Measurements from ENCODE around the gene GRM5. TPM values are rescaled to one million over a fixed set of nuclear protein-coding genes. Genes with fewer than 3 reads are reported as not detected.

Gene GRM5
- total RNA-seq, 2 donors from 2014 or later = 0.17 TPM; not detected in 1

GRCh38 chr11:88626216-88626615 is 439.6 kb downstream of the GRM5 start:
- WGBS = 48% methylated on average over 4 of the region's 4 CpGs
- TF ChIP-seq, protein P1, sequence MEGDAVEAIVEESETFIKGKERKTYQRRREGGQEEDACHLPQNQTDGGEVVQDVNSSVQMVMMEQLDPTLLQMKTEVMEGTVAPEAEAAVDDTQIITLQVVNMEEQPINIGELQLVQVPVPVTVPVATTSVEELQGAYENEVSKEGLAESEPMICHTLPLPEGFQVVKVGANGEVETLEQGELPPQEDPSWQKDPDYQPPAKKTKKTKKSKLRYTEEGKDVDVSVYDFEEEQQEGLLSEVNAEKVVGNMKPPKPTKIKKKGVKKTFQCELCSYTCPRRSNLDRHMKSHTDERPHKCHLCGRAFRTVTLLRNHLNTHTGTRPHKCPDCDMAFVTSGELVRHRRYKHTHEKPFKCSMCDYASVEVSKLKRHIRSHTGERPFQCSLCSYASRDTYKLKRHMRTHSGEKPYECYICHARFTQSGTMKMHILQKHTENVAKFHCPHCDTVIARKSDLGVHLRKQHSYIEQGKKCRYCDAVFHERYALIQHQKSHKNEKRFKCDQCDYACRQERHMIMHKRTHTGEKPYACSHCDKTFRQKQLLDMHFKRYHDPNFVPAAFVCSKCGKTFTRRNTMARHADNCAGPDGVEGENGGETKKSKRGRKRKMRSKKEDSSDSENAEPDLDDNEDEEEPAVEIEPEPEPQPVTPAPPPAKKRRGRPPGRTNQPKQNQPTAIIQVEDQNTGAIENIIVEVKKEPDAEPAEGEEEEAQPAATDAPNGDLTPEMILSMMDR (IDR thresholded peaks at IDR 0.05) = no peak
- TF ChIP-seq POLR2AphosphoS5 (IDR thresholded peaks at IDR 0.05) (no peak), POLR2A (IDR thresholded peaks at IDR 0.05) (no peak)
- Histone ChIP-seq H3K4me1 (replicated peaks) (no peaks in the 10 kb centered on the region), H3K27me3 (replicated peaks; ENCODE audit: insufficient read depth) (no peaks in the 10 kb centered on the region), H3K36me3 (no peaks in the 10 kb centered on the region), H3K9me3 (no peaks in the 10 kb centered on the region), H3K4me3 (no peak overlapping the region), H3K27ac (no peak overlapping the region)
- intact Hi-C loops (cut with DNase I) = no loop called here
- DNase-seq (ENCODE audit: low spot score) = no peak

DNA sequence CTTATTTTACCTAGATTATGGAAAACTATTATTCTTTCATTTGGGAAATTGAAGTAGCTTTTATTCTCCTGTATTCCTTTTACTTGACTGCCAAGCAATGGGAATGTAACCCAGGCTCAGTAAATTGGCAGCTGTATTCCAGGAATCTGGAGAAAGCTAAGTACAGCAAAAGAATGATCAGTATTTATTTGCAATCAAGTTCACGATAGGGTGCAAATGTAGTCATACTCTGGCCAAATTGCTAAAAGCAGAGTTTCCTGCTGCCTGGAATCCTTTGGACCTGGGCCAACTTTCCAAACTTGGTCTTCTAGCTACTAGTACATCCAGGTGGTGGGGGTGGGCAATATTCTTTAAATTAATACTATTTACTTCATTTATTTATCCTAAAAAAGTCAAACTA is 442.3 kb downstream of the GRM5 start:
- Histone ChIP-seq H3K4me1 (replicated peaks) (no peaks in the 10 kb centered on the region), H3K36me3 (no peaks in the 10 kb centered on the region)
- intact Hi-C loops (cut with DNase I) = no loop called here

DNA sequence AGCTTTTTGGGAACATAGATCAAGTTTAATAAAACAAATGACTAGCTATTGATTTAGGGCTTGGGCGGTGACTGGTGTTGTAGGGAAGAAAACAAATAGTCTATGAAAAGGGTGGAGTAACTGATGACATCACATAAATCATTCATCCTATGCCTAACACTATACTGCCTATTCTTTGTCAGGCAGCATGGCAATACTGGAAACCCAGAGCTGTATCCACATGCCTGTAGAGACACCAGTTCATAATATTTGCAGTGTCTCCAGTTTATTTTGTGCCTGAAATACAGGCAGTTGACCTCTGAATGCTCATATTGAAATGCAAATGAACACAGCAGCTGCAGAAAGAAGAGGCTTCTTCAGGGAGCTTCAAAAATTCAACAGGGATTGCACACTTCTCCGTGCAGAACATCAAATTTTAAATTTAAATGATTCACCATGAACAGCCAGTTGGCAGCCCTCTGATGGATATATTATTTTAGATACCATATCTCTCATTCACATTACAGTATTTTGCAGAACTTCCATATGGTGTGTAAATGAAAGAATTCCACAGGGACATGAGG is 445.1 kb downstream of the GRM5 start:
- H3K27me3 ChIP-seq (replicated peaks; ENCODE audit: insufficient read depth) = no peaks in the 10 kb centered on the region
- TF ChIP-seq POLR2AphosphoS5 (IDR thresholded peaks at IDR 0.05) (no peak), POLR2A (IDR thresholded peaks at IDR 0.05) (no peak)
- TF ChIP-seq, protein P1 (IDR thresholded peaks at IDR 0.05) = no peak
- no peaks in the 10 kb centered on the region for H3K36me3 ChIP-seq
- intact Hi-C loops (cut with DNase I) = no loop called here
- WGBS = 55% methylated on average over 2 of the region's 2 CpGs
- H3K27ac ChIP-seq = no peak overlapping the region
- H3K4me3 ChIP-seq = no peak overlapping the region
- no peak for DNase-seq (ENCODE audit: low spot score)
- no peaks in the 10 kb centered on the region for H3K9me3 ChIP-seq
- no peaks in the 10 kb centered on the region for H3K4me1 ChIP-seq (replicated peaks)

More for the DNA sequence above, 442.3 kb downstream of the GRM5 start:
- DNase-seq (ENCODE audit: low spot score) = no peak
- WGBS = 66% methylated on average over 1 of the region's 1 CpG
- Histone ChIP-seq H3K4me3 (no peak overlapping the region), H3K9me3 (no peaks in the 10 kb centered on the region), H3K27ac (no peak overlapping the region), H3K27me3 (replicated peaks; ENCODE audit: insufficient read depth) (no peaks in the 10 kb centered on the region)
- no peak for TF ChIP-seq POLR2A (IDR thresholded peaks at IDR 0.05)
- TF ChIP-seq, protein P1 (IDR thresholded peaks at IDR 0.05) = no peak
- TF ChIP-seq POLR2AphosphoS5 (IDR thresholded peaks at IDR 0.05) = no peak

- Histone ChIP-seq H3K27me3 (replicated peaks; ENCODE audit: insufficient read depth) (no peaks in the 10 kb centered on the region), H3K36me3 (no peaks in the 10 kb centered on the region), H3K4me3 (no peak overlapping the region), H3K4me1 (replicated peaks) (no peaks in the 10 kb centered on the region), H3K9me3 (no peaks in the 10 kb centered on the region), H3K27ac (no peak overlapping the region)
- no peak for DNase-seq (ENCODE audit: low spot score)
- intact Hi-C loops (cut with DNase I) = no loop called here
- TF ChIP-seq POLR2A (IDR thresholded peaks at IDR 0.05) (no peak), POLR2AphosphoS5 (IDR thresholded peaks at IDR 0.05) (no peak)
- TF ChIP-seq, protein P1 (IDR thresholded peaks at IDR 0.05) = no peak
Observed at GRCh38 chr11:88619656-88620385, 446.0 kb downstream of the GRM5 start.

DNA sequence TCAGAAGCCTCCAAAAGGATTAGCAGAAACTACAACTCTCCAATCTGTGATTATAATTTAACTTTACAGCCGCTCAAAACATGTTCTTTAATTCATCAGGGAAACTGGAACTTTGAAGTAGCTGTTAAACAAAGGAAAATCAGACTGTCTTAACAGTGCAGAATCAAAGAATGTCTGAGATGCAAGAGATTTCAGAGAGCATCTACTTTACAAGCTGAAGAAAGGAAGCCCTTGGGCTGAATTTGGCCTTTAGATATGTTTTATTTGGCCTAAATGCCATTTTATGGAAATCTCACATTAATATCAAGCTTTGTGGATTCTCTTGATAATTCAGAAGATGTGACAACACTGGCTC is 446.7 kb downstream of the GRM5 start:
- intact Hi-C loops (cut with DNase I) = no loop called here
- no peaks in the 10 kb centered on the region for H3K4me1 ChIP-seq (replicated peaks)
- H3K27me3 ChIP-seq (replicated peaks; ENCODE audit: insufficient read depth) = no peaks in the 10 kb centered on the region
- no peaks in the 10 kb centered on the region for H3K9me3 ChIP-seq
- H3K27ac ChIP-seq = no peak overlapping the region
- no peak overlapping the region for H3K4me3 ChIP-seq
- DNase-seq (ENCODE audit: low spot score) = no peak
- 38% methylated on average over 1 of the region's 1 CpG for WGBS
- H3K36me3 ChIP-seq = no peaks in the 10 kb centered on the region
- TF ChIP-seq, protein P1 (IDR thresholded peaks at IDR 0.05) = no peak
- TF ChIP-seq POLR2AphosphoS5 (IDR thresholded peaks at IDR 0.05) = no peak
- TF ChIP-seq POLR2A (IDR thresholded peaks at IDR 0.05) = no peak

All from prostate gland (tissue), 2 donors.